Dendritic cell treated with granulocyte-macrophage colony-stimulating factor and Interleukin-4, amounts not matched to agents 40 ng/mL and 50 ng/mL, for 4 days (primary cell): ENCODE data around the gene PDE8B.

ENCODE experiments used
- H3K27ac Mint-ChIP-seq: one replicate; pipeline ENCODE4 v1.8.0; 2022; ENCODE audit warnings: mild to moderate bottlenecking, mixed read lengths
- H3K27me3 Mint-ChIP-seq: one replicate; pipeline ENCODE4 v1.8.0; 2022; ENCODE audit warnings: mild to moderate bottlenecking, mixed read lengths
- H3K36me3 Mint-ChIP-seq: one replicate; pipeline ENCODE4 v1.8.0; 2022; ENCODE audit warnings: low read depth, mixed read lengths
- H3K4me1 Mint-ChIP-seq: one replicate; pipeline ENCODE4 v1.8.0; 2022; ENCODE audit warnings: low read depth, mixed read lengths
- H3K4me3 Mint-ChIP-seq: one replicate; pipeline ENCODE4 v1.8.0; 2022; ENCODE audit warnings: mild to moderate bottlenecking, moderate library complexity, mixed read lengths
- H3K9me3 Mint-ChIP-seq: one replicate; pipeline ENCODE4 v1.8.0; 2022; ENCODE audit warnings: mixed read lengths
- intact Hi-C: fragments of 100-400 bp; cut with micrococcal nuclease; formaldehyde crosslinking; loops from one replicate; pipeline ENCODE4 v1.15.0; 2022

The PDE8B gene

GRCh38 chr5:77301447-77301883 is 91.0 kb downstream of the PDE8B start:
- Mint-ChIP-seq H3K9me3 (no peaks in the 10 kb centered on the region), H3K4me3 (no peak overlapping the region), H3K36me3 (no peaks in the 10 kb centered on the region), H3K4me1 (peaks cover 9% of the 10 kb centered on the region), H3K27me3 (no peaks in the 10 kb centered on the region), H3K27ac (no peak overlapping the region)
- intact Hi-C loops = no loop called here

- Mint-ChIP-seq H3K27me3 (no peaks in the 10 kb centered on the region), H3K9me3 (no peaks in the 10 kb centered on the region), H3K36me3 (no peaks in the 10 kb centered on the region), H3K27ac (no peak overlapping the region), H3K4me1 (peaks cover 5% of the 10 kb centered on the region), H3K4me3 (no peak overlapping the region)
- intact Hi-C loops = no loop called here
Observed at GRCh38 chr5:77302247-77302646, 91.8 kb downstream of the PDE8B start.

GRCh38 chr5:77302653-77303052 is 92.2 kb downstream of the PDE8B start:
- no peak overlapping the region for H3K27ac Mint-ChIP-seq
- no peaks in the 10 kb centered on the region for H3K36me3 Mint-ChIP-seq
- no peaks in the 10 kb centered on the region for H3K27me3 Mint-ChIP-seq
- no peaks in the 10 kb centered on the region for H3K9me3 Mint-ChIP-seq
- intact Hi-C loops = no loop called here
- H3K4me3 Mint-ChIP-seq = no peak overlapping the region
- H3K4me1 Mint-ChIP-seq = peaks cover 5% of the 10 kb centered on the region

GRCh38 chr5:77304388-77304787 is 93.9 kb downstream of the PDE8B start:
- H3K9me3 Mint-ChIP-seq = no peaks in the 10 kb centered on the region
- intact Hi-C loops = no loop called here
- H3K4me3 Mint-ChIP-seq = no peak overlapping the region
- no peaks in the 10 kb centered on the region for H3K36me3 Mint-ChIP-seq
- H3K27me3 Mint-ChIP-seq = no peaks in the 10 kb centered on the region
- no peak overlapping the region for H3K27ac Mint-ChIP-seq
- H3K4me1 Mint-ChIP-seq = peaks cover 5% of the 10 kb centered on the region

GRCh38 chr5:77305222-77305846 is 94.9 kb downstream of the PDE8B start:
- Mint-ChIP-seq H3K4me1 (peaks cover 5% of the 10 kb centered on the region), H3K27me3 (no peaks in the 10 kb centered on the region), H3K4me3 (no peak overlapping the region), H3K36me3 (no peaks in the 10 kb centered on the region), H3K27ac (no peak overlapping the region), H3K9me3 (no peaks in the 10 kb centered on the region)
- intact Hi-C loops = no loop called here

- Mint-ChIP-seq H3K36me3 (no peaks in the 10 kb centered on the region), H3K9me3 (no peaks in the 10 kb centered on the region), H3K4me3 (no peak overlapping the region), H3K4me1 (peaks cover 5% of the 10 kb centered on the region), H3K27ac (no peak overlapping the region), H3K27me3 (no peaks in the 10 kb centered on the region)
- intact Hi-C loops = no loop called here
Observed at GRCh38 chr5:77305956-77306355, 95.5 kb downstream of the PDE8B start.

GRCh38 chr5:77306531-77306930 is 96.1 kb downstream of the PDE8B start:
- Mint-ChIP-seq H3K4me3 (no peak overlapping the region), H3K4me1 (peaks cover under 1% of the 10 kb centered on the region), H3K27ac (no peak overlapping the region)

GRCh38 chr5:77308154-77308960 is 97.9 kb downstream of the PDE8B start:
- intact Hi-C loops = no loop called here
- Mint-ChIP-seq H3K27me3 (no peaks in the 10 kb centered on the region), H3K4me3 (no peak overlapping the region), H3K36me3 (no peaks in the 10 kb centered on the region), H3K9me3 (no peaks in the 10 kb centered on the region), H3K27ac (no peak overlapping the region), H3K4me1 (no peaks in the 10 kb centered on the region)

More at GRCh38 chr5:77306531-77306930, 96.1 kb downstream of the PDE8B start:
- intact Hi-C loops = no loop called here
- no peaks in the 10 kb centered on the region for H3K9me3 Mint-ChIP-seq
- no peaks in the 10 kb centered on the region for H3K27me3 Mint-ChIP-seq
- H3K36me3 Mint-ChIP-seq = no peaks in the 10 kb centered on the region

- no peaks in the 10 kb centered on the region for H3K36me3 Mint-ChIP-seq
- no peaks in the 10 kb centered on the region for H3K27me3 Mint-ChIP-seq
- intact Hi-C loops = no loop called here
- no peaks in the 10 kb centered on the region for H3K9me3 Mint-ChIP-seq
- no peak overlapping the region for H3K4me3 Mint-ChIP-seq
- H3K4me1 Mint-ChIP-seq = no peaks in the 10 kb centered on the region
- H3K27ac Mint-ChIP-seq = no peak overlapping the region
Observed at GRCh38 chr5:77309140-77309539, 98.7 kb downstream of the PDE8B start.

- intact Hi-C loops = no loop called here
- Mint-ChIP-seq H3K27me3 (no peaks in the 10 kb centered on the region), H3K4me1 (no peaks in the 10 kb centered on the region), H3K4me3 (no peak overlapping the region), H3K36me3 (no peaks in the 10 kb centered on the region), H3K9me3 (no peaks in the 10 kb centered on the region), H3K27ac (no peak overlapping the region)
Observed at GRCh38 chr5:77310494-77311213, 100.2 kb downstream of the PDE8B start.

- Mint-ChIP-seq H3K27ac (no peak overlapping the region), H3K36me3 (no peaks in the 10 kb centered on the region), H3K27me3 (no peaks in the 10 kb centered on the region), H3K4me1 (no peaks in the 10 kb centered on the region), H3K9me3 (no peaks in the 10 kb centered on the region), H3K4me3 (no peak overlapping the region)
- intact Hi-C loops = no loop called here
Observed at GRCh38 chr5:77311214-77311571, 100.7 kb downstream of the PDE8B start.

- Mint-ChIP-seq H3K36me3 (no peaks in the 10 kb centered on the region), H3K4me3 (no peak overlapping the region), H3K4me1 (no peaks in the 10 kb centered on the region), H3K27ac (no peak overlapping the region), H3K9me3 (no peaks in the 10 kb centered on the region), H3K27me3 (no peaks in the 10 kb centered on the region)
- intact Hi-C loops = no loop called here
Observed at GRCh38 chr5:77312413-77312812, 101.9 kb downstream of the PDE8B start.

GRCh38 chr5:77316871-77317661 is 106.6 kb downstream of the PDE8B start:
- H3K4me3 Mint-ChIP-seq = no peak overlapping the region
- no peaks in the 10 kb centered on the region for H3K27me3 Mint-ChIP-seq
- no peaks in the 10 kb centered on the region for H3K4me1 Mint-ChIP-seq
- H3K9me3 Mint-ChIP-seq = no peaks in the 10 kb centered on the region
- H3K36me3 Mint-ChIP-seq = no peaks in the 10 kb centered on the region
- H3K27ac Mint-ChIP-seq = no peak overlapping the region
- intact Hi-C loops = no loop called here

GRCh38 chr5:77318060-77318459 is 107.6 kb downstream of the PDE8B start:
- no peak overlapping the region for H3K27ac Mint-ChIP-seq
- H3K4me3 Mint-ChIP-seq = no peak overlapping the region
- no peaks in the 10 kb centered on the region for H3K4me1 Mint-ChIP-seq
- intact Hi-C loops = no loop called here
- no peaks in the 10 kb centered on the region for H3K9me3 Mint-ChIP-seq
- H3K36me3 Mint-ChIP-seq = no peaks in the 10 kb centered on the region
- peaks cover 2% of the 10 kb centered on the region for H3K27me3 Mint-ChIP-seq
